Aorta (tissue), 5 donors: ENCODE measurements around the gene ARMC8. TPM values are rescaled to one million over a fixed set of nuclear protein-coding genes. Genes with fewer than 3 reads are reported as not detected.

Experiments
- ATAC-seq: fragments of 200-7000 bp; cut with Tn5 transposase; one replicate; pipeline ENCODE4 v1.9.1; 2022; ENCODE audit warnings: moderate library complexity; ENCODE audit not compliant: low FRiP score
- DNase-seq, 2 donors: peaks; one replicate each; pipeline ENCODE4 v3.0.0-alpha.2; 2020
- H3K27ac ChIP-seq, 2 donors: one replicate each; pipeline ENCODE4 v1.5.1; 2013; ENCODE audit warnings: low read length in 2 of 2, mild to moderate bottlenecking in 2 of 2, moderate library complexity in 2 of 2, control low read depth in 1 of 2, inconsistent platforms in 1 of 2, low read depth in 1 of 2
- H3K27me3 ChIP-seq, 2 donors: one replicate each; pipeline ENCODE4 v1.6.1; 2013; ENCODE audit warnings: control low read depth in 1 of 2, low read length in 1 of 2, mild to moderate bottlenecking in 1 of 2, moderate library complexity in 1 of 2; ENCODE audit not compliant: insufficient read depth in 2 of 2, control insufficient read depth in 1 of 2
- H3K36me3 ChIP-seq, 2 donors: one replicate each; pipeline ENCODE4 v1.6.1; 2013; ENCODE audit warnings: control low read depth in 1 of 2, low read length in 1 of 2, mild to moderate bottlenecking in 1 of 2; ENCODE audit not compliant: insufficient read depth in 2 of 2, control insufficient read depth in 1 of 2
- H3K4me1 ChIP-seq, 2 donors: one replicate each; pipeline ENCODE4 v1.6.1; 2013; ENCODE audit warnings: low read length in 2 of 2, control low read depth in 1 of 2, mild to moderate bottlenecking in 1 of 2, moderate library complexity in 1 of 2; ENCODE audit not compliant: insufficient read depth in 2 of 2, control insufficient read depth in 1 of 2
- H3K4me3 ChIP-seq, 2 donors: one replicate each; pipeline ENCODE4 v1.5.1; 2013; ENCODE audit warnings: low read length in 2 of 2, control low read depth in 1 of 2, mild to moderate bottlenecking in 1 of 2
- H3K9me3 ChIP-seq: one replicate; pipeline ENCODE4 v1.6.1; 2013; ENCODE audit warnings: mild to moderate bottlenecking, low read length; ENCODE audit not compliant: control insufficient read depth
- WGBS, 2 donors: extraction: QIAGEN DNeasy Blood & Tissue Kit; methylation state at CpG; one replicate each; pipeline ENCODE4 v1.1.7; 2013; 5-methylcytosine and 5-hydroxymethylcytosine counted together
- intact Hi-C, 2 donors: fragments of 100-400 bp; cut with DNase I; formaldehyde crosslinking; loops; one replicate each; pipeline versions ENCODE4 v1.14.2 to v1.15.0; 2022
- polyA plus RNA-seq, 2 donors: library from polyadenylated mRNA; stranded (reverse); fragments of 200-250 nt; gene quantifications; one replicate each; pipeline ENCODE4 v1.2.3, GENCODE V29; 2013
- total RNA-seq, 2 donors: library from RNA; stranded (reverse); fragmentation: NEBNext Ultra II Directional; extraction: Animal tissue kit (Norgen Biotek cat#: 25700); gene quantifications; one replicate each; pipeline ENCODE4 v1.2.1, GENCODE V29; 2021
- donor health status: healthy with polysubstance abuse.
- donor health status: Bipolar disorder and iron deficiency.
- donor health status: DM: no; HTN: no; CAD: no.
- donor health status: DM: no; HTN: no; CAD: no.
- donor health status: DM: yes; HTN: yes; CAD: no.

The ARMC8 gene
- total and polyA plus RNA-seq, 4 donors: 18.2 to 59.7 (median 41.5) TPM

GRCh38 chr3:138332472-138333073 lies 145.5 kb downstream of the ARMC8 start:
- Histone ChIP-seq H3K4me1 (no peaks in the 10 kb centered on the region), H3K4me3 (no peak overlapping the region), H3K9me3 (no peaks in the 10 kb centered on the region), H3K36me3 (no peaks in the 10 kb centered on the region), H3K27me3 (no peaks in the 10 kb centered on the region), H3K27ac (no peak overlapping the region)
- intact Hi-C loops: loop anchor here (5.0 to 10.0 kb wide), 2 partner anchors 60 to 82 kb away; no protein-coding TSS in a partner anchor
- WGBS, 2 donors: 37 to 38% methylated on average over 4 of the region's 4 CpGs
- no peak for ATAC-seq
- no peak for DNase-seq

- Histone ChIP-seq H3K4me3 (no peak overlapping the region), H3K36me3 (no peaks in the 10 kb centered on the region), H3K4me1 (no peaks in the 10 kb centered on the region), H3K9me3 (no peaks in the 10 kb centered on the region), H3K27me3 (no peaks in the 10 kb centered on the region), H3K27ac (no peak overlapping the region)
- no peak for DNase-seq
- intact Hi-C loops: loop anchor here (5.0 to 10.0 kb wide), 2 partner anchors 58 to 80 kb away; no protein-coding TSS in a partner anchor
- 82 to 85% methylated on average over 4 of the region's 4 CpGs for WGBS, 2 donors
- no peak for ATAC-seq
Measured at GRCh38 chr3:138334608-138335007, 147.5 kb downstream of the ARMC8 start.

- Histone ChIP-seq H3K36me3 (no peaks in the 10 kb centered on the region), H3K4me1 (no peaks in the 10 kb centered on the region), H3K27me3 (no peaks in the 10 kb centered on the region), H3K9me3 (no peaks in the 10 kb centered on the region), H3K4me3 (no peak overlapping the region), H3K27ac (no peak overlapping the region)
- 87 to 92% methylated on average over 4 of the region's 4 CpGs for WGBS, 2 donors
- DNase-seq (no peak), ATAC-seq (no peak)
- intact Hi-C loops: loop anchor here in 1 of 2 donors (10.0 kb wide), 1 partner anchor 78 kb away; no protein-coding TSS in a partner anchor
Measured at GRCh38 chr3:138336454-138336999, 149.4 kb downstream of the ARMC8 start.

GRCh38 chr3:138338244-138338643 lies 151.1 kb downstream of the ARMC8 start:
- DNase-seq (no peak), ATAC-seq (no peak)
- Histone ChIP-seq H3K4me3 (no peak overlapping the region), H3K27ac (no peak overlapping the region), H3K36me3 (no peaks in the 10 kb centered on the region), H3K27me3 (no peaks in the 10 kb centered on the region), H3K9me3 (no peaks in the 10 kb centered on the region), H3K4me1 (no peaks in the 10 kb centered on the region)
- 37 to 41% methylated on average over 5 of the region's 5 CpGs for WGBS, 2 donors
- intact Hi-C loops: loop anchor here in 1 of 2 donors (10.0 kb wide), 1 partner anchor 77 kb away; no protein-coding TSS in a partner anchor

GRCh38 chr3:138338811-138339210 lies 151.7 kb downstream of the ARMC8 start:
- Histone ChIP-seq H3K9me3 (no peaks in the 10 kb centered on the region), H3K4me1 (no peaks in the 10 kb centered on the region), H3K27ac (no peak overlapping the region), H3K27me3 (no peaks in the 10 kb centered on the region), H3K36me3 (no peaks in the 10 kb centered on the region), H3K4me3 (no peak overlapping the region)
- 88 to 96% methylated on average over 4 to 5 of the region's 5 CpGs for WGBS, 2 donors
- ATAC-seq (no peak), DNase-seq (no peak)
- intact Hi-C loops: loop anchor here in 1 of 2 donors (10.0 kb wide), 1 partner anchor 76 kb away; no protein-coding TSS in a partner anchor

GRCh38 chr3:138340511-138340910 lies 153.4 kb downstream of the ARMC8 start:
- DNase-seq (no peak), ATAC-seq (no peak)
- no peaks in the 10 kb centered on the region for H3K9me3 ChIP-seq
- intact Hi-C loops: loop anchor here in 1 of 2 donors (10.0 kb wide), 1 partner anchor 254 kb away; the partner anchor contains the start of gene CEP70
- no peaks in the 10 kb centered on the region for H3K36me3 ChIP-seq
- WGBS, 2 donors: 84 to 85% methylated on average over 5 of the region's 5 CpGs
- H3K27ac ChIP-seq: no peak overlapping the region
- H3K27me3 ChIP-seq: no peaks in the 10 kb centered on the region
- no peaks in the 10 kb centered on the region for H3K4me1 ChIP-seq
- H3K4me3 ChIP-seq: no peak overlapping the region

- H3K9me3 ChIP-seq: no peaks in the 10 kb centered on the region
- intact Hi-C loops: loop anchor here in 1 of 2 donors (10.0 kb wide), 1 partner anchor 250 kb away; the partner anchor contains the start of gene CEP70
- WGBS, 2 donors: 57 to 62% methylated on average over 1 of the region's 1 CpG
Measured at GRCh38 chr3:138344754-138345153, 157.7 kb downstream of the ARMC8 start.

More at GRCh38 chr3:138344754-138345153, 157.7 kb downstream of the ARMC8 start:
- ATAC-seq (no peak), DNase-seq (no peak)
- H3K4me3 ChIP-seq: no peak overlapping the region
- no peaks in the 10 kb centered on the region for H3K36me3 ChIP-seq
- H3K27me3 ChIP-seq: no peaks in the 10 kb centered on the region
- H3K4me1 ChIP-seq: no peaks in the 10 kb centered on the region
- no peak overlapping the region for H3K27ac ChIP-seq
